ENCODE results near the gene GFRA1. TPM values are rescaled to one million over a fixed set of nuclear protein-coding genes. Genes with fewer than 3 reads are reported as not detected.

Gene GFRA1
- total RNA-seq, 1 experiment from 2014 or later: 0.30 TPM

- no peaks in the 10 kb centered on the region for H3K36me3 ChIP-seq (ENCODE audit: control insufficient read depth in 1 of 2, insufficient read depth in 2 of 2, low read length in 2 of 2)
- no peak overlapping the region for H3K9ac ChIP-seq (ENCODE audit: low read length)
- H3K9me3 ChIP-seq (ENCODE audit: control insufficient read depth in 1 of 2, insufficient read depth in 1 of 2, low read depth in 1 of 2, low read length in 2 of 2): no peaks in the 10 kb centered on the region
- POLR2A ChIA-PET: no interaction called here
- H3K9me2 ChIP-seq (ENCODE audit: insufficient read depth): no peaks in the 10 kb centered on the region
- no peak overlapping the region for H3K27ac ChIP-seq (ENCODE audit: low read depth, low read length)
- RAD21 ChIA-PET (ENCODE audit: low non-redundant PET in 1 of 2, low total read pairs in 2 of 2, uncharacterized antibody in 2 of 2, unreplicated experiment in 2 of 2): no interaction called here
- H3K79me2 ChIP-seq (ENCODE audit: insufficient read depth, low read length): no peaks in the 10 kb centered on the region
- H3K4me2 ChIP-seq (ENCODE audit: low read length): no peak overlapping the region
- TF ChIP-seq POLR2A (IDR thresholded peaks at IDR 0.05; ENCODE audit: borderline replicate concordance, extremely low read depth, insufficient read depth, insufficient read length) (no peak), CEBPB (IDR thresholded peaks at IDR 0.05; ENCODE audit: low read depth) (no peak), EZH2 (IDR thresholded peaks at IDR 0.05) (no peak), EZH2phosphoT487 (IDR thresholded peaks at IDR 0.05; ENCODE audit: borderline replicate concordance) (no peak), EGR1 (IDR thresholded peaks at IDR 0.05; ENCODE audit: low read depth) (no peak), SP1 (IDR thresholded peaks at IDR 0.05; ENCODE audit: low read depth) (no peak), TCF7L2 (IDR thresholded peaks at IDR 0.05; ENCODE audit: borderline replicate concordance, extremely low read depth, insufficient read depth, insufficient read length) (no peak), POLR2AphosphoS5 (IDR thresholded peaks at IDR 0.05; ENCODE audit: low read depth, low read length) (no peak)
- TF ChIP-seq, protein P1, sequence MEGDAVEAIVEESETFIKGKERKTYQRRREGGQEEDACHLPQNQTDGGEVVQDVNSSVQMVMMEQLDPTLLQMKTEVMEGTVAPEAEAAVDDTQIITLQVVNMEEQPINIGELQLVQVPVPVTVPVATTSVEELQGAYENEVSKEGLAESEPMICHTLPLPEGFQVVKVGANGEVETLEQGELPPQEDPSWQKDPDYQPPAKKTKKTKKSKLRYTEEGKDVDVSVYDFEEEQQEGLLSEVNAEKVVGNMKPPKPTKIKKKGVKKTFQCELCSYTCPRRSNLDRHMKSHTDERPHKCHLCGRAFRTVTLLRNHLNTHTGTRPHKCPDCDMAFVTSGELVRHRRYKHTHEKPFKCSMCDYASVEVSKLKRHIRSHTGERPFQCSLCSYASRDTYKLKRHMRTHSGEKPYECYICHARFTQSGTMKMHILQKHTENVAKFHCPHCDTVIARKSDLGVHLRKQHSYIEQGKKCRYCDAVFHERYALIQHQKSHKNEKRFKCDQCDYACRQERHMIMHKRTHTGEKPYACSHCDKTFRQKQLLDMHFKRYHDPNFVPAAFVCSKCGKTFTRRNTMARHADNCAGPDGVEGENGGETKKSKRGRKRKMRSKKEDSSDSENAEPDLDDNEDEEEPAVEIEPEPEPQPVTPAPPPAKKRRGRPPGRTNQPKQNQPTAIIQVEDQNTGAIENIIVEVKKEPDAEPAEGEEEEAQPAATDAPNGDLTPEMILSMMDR (IDR thresholded peaks at IDR 0.05 in 2 of 3, conservative IDR thresholded peaks at IDR 0.05 in 1 of 3; ENCODE audit: borderline replicate concordance in 1 of 3, insufficient read depth in 1 of 3, low read depth in 2 of 3, low read length in 2 of 3): no peak
- DNase-seq (ENCODE audit: low read depth, low spot score) (no peak), ATAC-seq (no peak)
- no peaks in the 10 kb centered on the region for H3K4me1 ChIP-seq (ENCODE audit: control insufficient read depth in 1 of 2, insufficient read depth in 2 of 2, low read length in 2 of 2)
- intact Hi-C loops (cut with micrococcal nuclease): no loop called here
- H3K27me3 ChIP-seq (ENCODE audit: insufficient read depth, low read length): peaks cover 55% of the 10 kb centered on the region
- H4K20me1 ChIP-seq (ENCODE audit: insufficient read depth): no peaks in the 10 kb centered on the region
- no peak overlapping the region for H2AFZ ChIP-seq (ENCODE audit: low read depth, low read length, poor library complexity, severe bottlenecking)
- CTCF ChIA-PET: no interaction called here
- BruUV-seq (replicated peaks): no TSS peak
- no peak overlapping the region for H3K4me3 ChIP-seq (replicated peaks in 1 of 2; ENCODE audit: low read depth in 1 of 2, low read length in 2 of 2)
Measured at GRCh38 chr10:116195039-116195438, 78.0 kb downstream of the GFRA1 start.

DNA sequence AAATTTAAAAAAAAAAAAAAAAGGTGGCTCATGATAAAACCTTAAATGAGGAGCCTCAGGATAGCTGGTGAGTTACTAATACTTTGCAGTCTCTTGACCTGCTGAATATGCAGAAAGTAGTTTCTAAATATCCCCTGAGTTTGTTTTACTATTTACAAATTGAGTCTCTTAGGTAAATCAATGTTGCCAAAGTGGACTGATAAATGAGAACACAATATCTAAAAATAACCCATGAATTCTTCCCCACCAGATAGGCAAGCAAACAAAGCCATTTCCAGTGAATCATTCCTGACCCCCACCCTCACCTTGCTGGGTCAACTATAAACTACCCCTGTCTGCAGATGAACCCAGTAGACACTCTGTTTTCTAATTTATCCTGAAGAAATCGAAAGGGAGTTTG is 78.9 kb downstream of the GFRA1 start:
- H3K27ac ChIP-seq (ENCODE audit: low read depth, low read length): no peak overlapping the region
- no TSS peak for BruUV-seq (replicated peaks)
- no peaks in the 10 kb centered on the region for H4K20me1 ChIP-seq (ENCODE audit: insufficient read depth)
- no peak overlapping the region for H3K4me3 ChIP-seq (replicated peaks in 1 of 2; ENCODE audit: low read depth in 1 of 2, low read length in 2 of 2)
- H3K4me1 ChIP-seq (ENCODE audit: control insufficient read depth in 1 of 2, insufficient read depth in 2 of 2, low read length in 2 of 2): no peaks in the 10 kb centered on the region
- H3K4me2 ChIP-seq (ENCODE audit: low read length): no peak overlapping the region
- no peaks in the 10 kb centered on the region for H3K9me3 ChIP-seq (ENCODE audit: control insufficient read depth in 1 of 2, insufficient read depth in 1 of 2, low read depth in 1 of 2, low read length in 2 of 2)
- intact Hi-C loops (cut with micrococcal nuclease): no loop called here
- DNase-seq (ENCODE audit: low read depth, low spot score) (no peak), ATAC-seq (no peak)
- POLR2A ChIA-PET: no interaction called here
- TF ChIP-seq CBX3 (IDR thresholded peaks at IDR 0.05; ENCODE audit: low read depth) (no peak), MAX (IDR thresholded peaks at IDR 0.05) (no peak)
- H3K36me3 ChIP-seq (ENCODE audit: control insufficient read depth in 1 of 2, insufficient read depth in 2 of 2, low read length in 2 of 2): no peaks in the 10 kb centered on the region
- CTCF ChIA-PET: no interaction called here
- no peaks in the 10 kb centered on the region for H3K79me2 ChIP-seq (ENCODE audit: insufficient read depth, low read length)
- no peaks in the 10 kb centered on the region for H3K9me2 ChIP-seq (ENCODE audit: insufficient read depth)
- H2AFZ ChIP-seq (ENCODE audit: low read depth, low read length, poor library complexity, severe bottlenecking): no peak overlapping the region
- no peak overlapping the region for H3K9ac ChIP-seq (ENCODE audit: low read length)
- peaks cover 55% of the 10 kb centered on the region for H3K27me3 ChIP-seq (ENCODE audit: insufficient read depth, low read length)
- RAD21 ChIA-PET (ENCODE audit: low non-redundant PET in 1 of 2, low total read pairs in 2 of 2, uncharacterized antibody in 2 of 2, unreplicated experiment in 2 of 2): no interaction called here
